ENCODE data around the gene RERE.

Gene RERE

DNA sequence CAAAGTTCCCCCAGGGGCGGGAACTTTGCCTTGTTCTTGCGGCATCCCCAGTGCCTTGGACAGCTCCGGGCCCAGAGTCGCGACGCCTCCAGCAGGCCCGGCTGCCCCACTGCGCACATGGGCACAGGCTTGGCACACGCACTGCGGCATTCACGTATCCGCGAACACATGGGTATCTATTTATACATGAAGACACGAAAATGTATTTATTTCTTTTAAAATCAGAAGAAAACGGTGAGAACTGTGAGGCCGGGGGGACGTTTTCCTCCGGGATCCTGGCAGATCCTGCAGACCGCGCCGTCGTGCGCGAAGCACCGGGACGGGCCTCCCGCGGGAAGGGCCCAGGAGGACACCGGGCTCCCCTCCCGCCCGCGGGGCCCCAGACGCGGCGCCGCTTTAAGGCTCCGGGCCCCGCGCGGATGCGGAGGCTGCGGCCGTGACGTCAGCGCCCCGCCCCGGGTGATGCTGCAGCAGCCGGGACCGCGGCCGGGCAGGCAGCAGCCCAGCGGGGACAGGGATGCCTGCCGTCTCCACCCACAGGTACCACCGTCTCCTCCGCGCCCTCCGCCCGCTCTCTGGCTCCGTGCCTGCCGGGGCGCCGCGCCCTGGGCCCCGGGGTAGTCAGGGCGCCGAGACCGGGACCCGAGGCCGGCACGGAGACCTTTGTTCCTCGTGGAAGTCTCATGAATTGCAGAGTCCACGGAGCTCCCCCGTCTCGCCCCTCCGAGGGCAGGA lies 499.6 kb downstream of the RERE start, which contains the start of gene SLC45A1 (continued):
- TF ChIP-seq, protein P1, sequence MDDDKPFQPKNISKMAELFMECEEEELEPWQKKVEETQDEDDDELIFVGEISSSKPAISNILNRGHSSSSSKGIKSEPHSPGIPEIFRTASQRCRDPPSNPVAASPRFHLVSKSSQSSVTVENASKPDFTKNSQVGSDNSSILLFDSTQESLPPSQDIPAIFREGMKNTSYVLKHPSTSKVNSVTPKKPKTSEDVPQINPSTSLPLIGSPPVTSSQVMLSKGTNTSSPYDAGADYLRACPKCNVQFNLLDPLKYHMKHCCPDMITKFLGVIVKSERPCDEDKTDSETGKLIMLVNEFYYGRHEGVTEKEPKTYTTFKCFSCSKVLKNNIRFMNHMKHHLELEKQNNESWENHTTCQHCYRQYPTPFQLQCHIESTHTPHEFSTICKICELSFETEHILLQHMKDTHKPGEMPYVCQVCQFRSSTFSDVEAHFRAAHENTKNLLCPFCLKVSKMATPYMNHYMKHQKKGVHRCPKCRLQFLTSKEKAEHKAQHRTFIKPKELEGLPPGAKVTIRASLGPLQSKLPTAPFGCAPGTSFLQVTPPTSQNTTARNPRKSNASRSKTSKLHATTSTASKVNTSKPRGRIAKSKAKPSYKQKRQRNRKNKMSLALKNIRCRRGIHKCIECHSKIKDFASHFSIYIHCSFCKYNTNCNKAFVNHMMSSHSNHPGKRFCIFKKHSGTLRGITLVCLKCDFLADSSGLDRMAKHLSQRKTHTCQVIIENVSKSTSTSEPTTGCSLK (tag by site-specific recombination; IDR thresholded peaks at IDR 0.05), result no peak
- TF ChIP-seq, protein P2, sequence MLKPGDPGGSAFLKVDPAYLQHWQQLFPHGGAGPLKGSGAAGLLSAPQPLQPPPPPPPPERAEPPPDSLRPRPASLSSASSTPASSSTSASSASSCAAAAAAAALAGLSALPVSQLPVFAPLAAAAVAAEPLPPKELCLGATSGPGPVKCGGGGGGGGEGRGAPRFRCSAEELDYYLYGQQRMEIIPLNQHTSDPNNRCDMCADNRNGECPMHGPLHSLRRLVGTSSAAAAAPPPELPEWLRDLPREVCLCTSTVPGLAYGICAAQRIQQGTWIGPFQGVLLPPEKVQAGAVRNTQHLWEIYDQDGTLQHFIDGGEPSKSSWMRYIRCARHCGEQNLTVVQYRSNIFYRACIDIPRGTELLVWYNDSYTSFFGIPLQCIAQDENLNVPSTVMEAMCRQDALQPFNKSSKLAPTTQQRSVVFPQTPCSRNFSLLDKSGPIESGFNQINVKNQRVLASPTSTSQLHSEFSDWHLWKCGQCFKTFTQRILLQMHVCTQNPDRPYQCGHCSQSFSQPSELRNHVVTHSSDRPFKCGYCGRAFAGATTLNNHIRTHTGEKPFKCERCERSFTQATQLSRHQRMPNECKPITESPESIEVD (tag by site-specific recombination; IDR thresholded peaks at IDR 0.05), result no peak
- no peak for TF ChIP-seq ZNF548 (tag by site-specific recombination; IDR thresholded peaks at IDR 0.05)
- peak; percentile 99 for TF ChIP-seq ZFP69B (tag by site-specific recombination; IDR thresholded peaks at IDR 0.05)
- TF ChIP-seq ZNF155 (tag by site-specific recombination; IDR thresholded peaks at IDR 0.05), result no peak
- no peak for TF ChIP-seq KLF7 (tag by site-specific recombination; IDR thresholded peaks at IDR 0.05; ENCODE audit: borderline replicate concordance)
- no peak for TF ChIP-seq ZNF2 (tag by site-specific recombination; IDR thresholded peaks at IDR 0.05)
- no peak for TF ChIP-seq SP2 (tag by site-specific recombination; IDR thresholded peaks at IDR 0.05)
- TF ChIP-seq, protein P3, sequence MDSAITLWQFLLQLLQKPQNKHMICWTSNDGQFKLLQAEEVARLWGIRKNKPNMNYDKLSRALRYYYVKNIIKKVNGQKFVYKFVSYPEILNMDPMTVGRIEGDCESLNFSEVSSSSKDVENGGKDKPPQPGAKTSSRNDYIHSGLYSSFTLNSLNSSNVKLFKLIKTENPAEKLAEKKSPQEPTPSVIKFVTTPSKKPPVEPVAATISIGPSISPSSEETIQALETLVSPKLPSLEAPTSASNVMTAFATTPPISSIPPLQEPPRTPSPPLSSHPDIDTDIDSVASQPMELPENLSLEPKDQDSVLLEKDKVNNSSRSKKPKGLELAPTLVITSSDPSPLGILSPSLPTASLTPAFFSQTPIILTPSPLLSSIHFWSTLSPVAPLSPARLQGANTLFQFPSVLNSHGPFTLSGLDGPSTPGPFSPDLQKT (IDR thresholded peaks at IDR 0.05; ENCODE audit: borderline replicate concordance, low read depth, low read length), result no peak
- no peak for TF ChIP-seq ZNF292 (tag by site-specific recombination; IDR thresholded peaks at IDR 0.05; ENCODE audit: borderline replicate concordance, low read depth)
- TF ChIP-seq, protein P4, sequence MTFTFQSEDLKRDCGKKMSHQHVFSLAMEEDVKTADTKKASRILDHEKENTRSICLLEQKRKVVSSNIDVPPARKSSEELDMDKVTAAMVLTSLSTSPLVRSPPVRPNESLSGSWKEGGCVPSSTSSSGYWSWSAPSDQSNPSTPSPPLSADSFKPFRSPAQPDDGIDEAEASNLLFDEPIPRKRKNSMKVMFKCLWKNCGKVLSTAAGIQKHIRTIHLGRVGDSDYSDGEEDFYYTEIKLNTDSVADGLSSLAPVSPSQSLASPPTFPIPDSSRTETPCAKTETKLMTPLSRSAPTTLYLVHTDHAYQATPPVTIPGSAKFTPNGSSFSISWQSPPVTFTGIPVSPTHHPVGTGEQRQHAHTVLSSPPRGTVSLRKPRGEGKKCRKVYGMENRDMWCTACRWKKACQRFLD (tag by site-specific recombination; IDR thresholded peaks at IDR 0.05), result no peak
- TF ChIP-seq ZNF335 (tag by site-specific recombination; conservative IDR thresholded peaks at IDR 0.05), result no peak
- 0 out of 2 replicates have a peak, but pooled peaks have one; percentile 13 for TF ChIP-seq ZNF184 (tag by site-specific recombination; IDR thresholded peaks at IDR 0.05)
- no peak for TF ChIP-seq ZNF426 (tag by site-specific recombination; IDR thresholded peaks at IDR 0.05)
- TF ChIP-seq, protein P5, sequence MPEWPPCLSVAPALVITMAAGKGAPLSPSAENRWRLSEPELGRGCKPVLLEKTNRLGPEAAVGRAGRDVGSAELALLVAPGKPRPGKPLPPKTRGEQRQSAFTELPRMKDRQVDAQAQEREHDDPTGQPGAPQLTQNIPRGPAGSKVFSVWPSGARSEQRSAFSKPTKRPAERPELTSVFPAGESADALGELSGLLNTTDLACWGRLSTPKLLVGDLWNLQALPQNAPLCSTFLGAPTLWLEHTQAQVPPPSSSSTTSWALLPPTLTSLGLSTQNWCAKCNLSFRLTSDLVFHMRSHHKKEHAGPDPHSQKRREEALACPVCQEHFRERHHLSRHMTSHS (tag by site-specific recombination; IDR thresholded peaks at IDR 0.05), result no peak
- TF ChIP-seq ZEB2 (tag by site-specific recombination; IDR thresholded peaks at IDR 0.05), result peak; percentile 38; the same call in 1 of the 2 replicates
- TF ChIP-seq OSR2 (tag by site-specific recombination; IDR thresholded peaks at IDR 0.05), result no peak
- TF ChIP-seq MZF1 (tag by site-specific recombination; IDR thresholded peaks at IDR 0.05; ENCODE audit: borderline replicate concordance), result no peak
- no peak for TF ChIP-seq ZBTB7A (tag by site-specific recombination; IDR thresholded peaks at IDR 0.05; ENCODE audit: low read depth)
- TF ChIP-seq ZNF521 (tag by site-specific recombination; IDR thresholded peaks at IDR 0.05), result no peak
- TF ChIP-seq ZNF248 (tag by site-specific recombination; IDR thresholded peaks at IDR 0.05), result no peak
- TF ChIP-seq IKZF3 (tag by site-specific recombination; IDR thresholded peaks at IDR 0.05), result peak; percentile 35; the same call in 1 of the 2 replicates
- TF ChIP-seq ZNF19 (tag by site-specific recombination; IDR thresholded peaks at IDR 0.05; ENCODE audit: low read depth), result no peak
- no peak for TF ChIP-seq ZNF510 (tag by site-specific recombination; IDR thresholded peaks at IDR 0.05; ENCODE audit: insufficient replicate concordance)
- TF ChIP-seq, protein P6, sequence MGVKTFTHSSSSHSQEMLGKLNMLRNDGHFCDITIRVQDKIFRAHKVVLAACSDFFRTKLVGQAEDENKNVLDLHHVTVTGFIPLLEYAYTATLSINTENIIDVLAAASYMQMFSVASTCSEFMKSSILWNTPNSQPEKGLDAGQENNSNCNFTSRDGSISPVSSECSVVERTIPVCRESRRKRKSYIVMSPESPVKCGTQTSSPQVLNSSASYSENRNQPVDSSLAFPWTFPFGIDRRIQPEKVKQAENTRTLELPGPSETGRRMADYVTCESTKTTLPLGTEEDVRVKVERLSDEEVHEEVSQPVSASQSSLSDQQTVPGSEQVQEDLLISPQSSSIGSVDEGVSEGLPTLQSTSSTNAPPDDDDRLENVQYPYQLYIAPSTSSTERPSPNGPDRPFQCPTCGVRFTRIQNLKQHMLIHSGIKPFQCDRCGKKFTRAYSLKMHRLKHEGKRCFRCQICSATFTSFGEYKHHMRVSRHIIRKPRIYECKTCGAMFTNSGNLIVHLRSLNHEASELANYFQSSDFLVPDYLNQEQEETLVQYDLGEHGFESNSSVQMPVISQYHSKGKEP (tag by site-specific recombination; IDR thresholded peaks at IDR 0.05), result peak; percentile 77
- 0 out of 2 replicates have a peak, but pooled peaks have one; percentile 5 for TF ChIP-seq GLIS1 (tag by site-specific recombination; IDR thresholded peaks at IDR 0.05)
- TF ChIP-seq ZXDB (tag by site-specific recombination; IDR thresholded peaks at IDR 0.05), result no peak
- TF ChIP-seq, protein P7, sequence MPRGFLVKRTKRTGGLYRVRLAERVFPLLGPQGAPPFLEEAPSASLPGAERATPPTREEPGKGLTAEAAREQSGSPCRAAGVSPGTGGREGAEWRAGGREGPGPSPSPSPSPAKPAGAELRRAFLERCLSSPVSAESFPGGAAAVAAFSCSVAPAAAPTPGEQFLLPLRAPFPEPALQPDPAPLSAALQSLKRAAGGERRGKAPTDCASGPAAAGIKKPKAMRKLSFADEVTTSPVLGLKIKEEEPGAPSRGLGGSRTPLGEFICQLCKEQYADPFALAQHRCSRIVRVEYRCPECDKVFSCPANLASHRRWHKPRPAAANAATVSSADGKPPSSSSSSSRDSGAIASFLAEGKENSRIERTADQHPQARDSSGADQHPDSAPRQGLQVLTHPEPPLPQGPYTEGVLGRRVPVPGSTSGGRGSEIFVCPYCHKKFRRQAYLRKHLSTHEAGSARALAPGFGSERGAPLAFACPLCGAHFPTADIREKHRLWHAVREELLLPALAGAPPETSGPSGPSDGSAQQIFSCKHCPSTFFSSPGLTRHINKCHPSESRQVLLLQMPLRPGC (tag by site-specific recombination; IDR thresholded peaks at IDR 0.05), result no peak

All from HEK293 (cell line).